Type B pancreatic cell (in vitro differentiated cells): ENCODE data around the gene TCP11L1. TPM values are rescaled to one million over a fixed set of nuclear protein-coding genes. Genes with fewer than 3 reads are reported as not detected.

ENCODE experiments used
- DNase-seq: peaks from one replicate; pipeline ENCODE4 v3.0.0; 2021; ENCODE audit warnings: mixed read lengths; ENCODE audit not compliant: unreplicated experiment; ENCODE audit errors: extremely low spot score
- H3K27ac Mint-ChIP-seq: 2 replicates; pipeline ENCODE4 v1.8.0; 2021; ENCODE audit warnings: mild to moderate bottlenecking, mixed read lengths
- H3K27me3 Mint-ChIP-seq: 2 replicates; pipeline ENCODE4 v1.8.0; 2021; ENCODE audit warnings: mixed read lengths
- H3K36me3 Mint-ChIP-seq: 2 replicates; pipeline ENCODE4 v1.8.0; 2021; ENCODE audit warnings: mixed read lengths
- H3K4me1 Mint-ChIP-seq: one replicate; pipeline ENCODE4 v1.8.0; 2021; ENCODE audit warnings: mixed read lengths; ENCODE audit not compliant: unreplicated experiment
- H3K4me3 Mint-ChIP-seq: 2 replicates; pipeline ENCODE4 v1.8.0; 2021; ENCODE audit warnings: mild to moderate bottlenecking, mixed read lengths
- H3K9me3 Mint-ChIP-seq: 2 replicates; pipeline ENCODE4 v1.8.0; 2021; ENCODE audit warnings: mixed read lengths
- total RNA-seq: library from RNA; stranded (reverse); gene quantifications from 2 replicates; pipeline ENCODE4 v1.2.1, GENCODE V29; 2021; ENCODE audit warnings: low replicate concordance
- TF ChIP-seq, protein P1 (sequence below): fragments of 200-600 bp; sonication (generic); conservative IDR thresholded peaks from 2 replicates; pipeline ENCODE4 v1.5.0; 2021; ENCODE audit warnings: antibody characterized with exemption, mild to moderate bottlenecking

TCP11L1 gene
- total RNA-seq, 1 donor from 2014 or later: 17.0 TPM

DNA sequence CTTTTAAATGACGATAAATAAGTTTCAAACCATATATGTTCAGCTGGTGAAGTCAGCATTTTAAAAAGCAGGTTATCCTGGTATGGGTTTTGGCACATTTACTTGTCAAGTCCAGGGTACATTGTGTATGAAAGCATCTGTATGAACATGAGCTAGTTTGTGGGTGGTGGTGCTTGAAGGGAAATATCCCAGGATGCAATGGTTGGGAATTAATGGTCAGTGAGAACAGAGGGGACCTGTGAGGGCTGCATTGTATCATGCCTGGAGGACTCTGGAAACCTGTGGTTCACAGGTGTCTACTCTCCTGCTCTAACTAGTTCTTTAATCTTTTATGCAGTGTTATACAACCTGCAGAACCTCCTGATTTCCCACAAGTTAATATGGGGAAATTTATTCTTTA, 17.9 kb upstream of the TCP11L1 start:
- peaks cover 11% of the 10 kb centered on the region for H3K4me1 Mint-ChIP-seq
- H3K27ac Mint-ChIP-seq: no peak overlapping the region
- H3K36me3 Mint-ChIP-seq: no peaks in the 10 kb centered on the region
- peaks cover 31% of the 10 kb centered on the region for H3K27me3 Mint-ChIP-seq
- TF ChIP-seq, protein P1, sequence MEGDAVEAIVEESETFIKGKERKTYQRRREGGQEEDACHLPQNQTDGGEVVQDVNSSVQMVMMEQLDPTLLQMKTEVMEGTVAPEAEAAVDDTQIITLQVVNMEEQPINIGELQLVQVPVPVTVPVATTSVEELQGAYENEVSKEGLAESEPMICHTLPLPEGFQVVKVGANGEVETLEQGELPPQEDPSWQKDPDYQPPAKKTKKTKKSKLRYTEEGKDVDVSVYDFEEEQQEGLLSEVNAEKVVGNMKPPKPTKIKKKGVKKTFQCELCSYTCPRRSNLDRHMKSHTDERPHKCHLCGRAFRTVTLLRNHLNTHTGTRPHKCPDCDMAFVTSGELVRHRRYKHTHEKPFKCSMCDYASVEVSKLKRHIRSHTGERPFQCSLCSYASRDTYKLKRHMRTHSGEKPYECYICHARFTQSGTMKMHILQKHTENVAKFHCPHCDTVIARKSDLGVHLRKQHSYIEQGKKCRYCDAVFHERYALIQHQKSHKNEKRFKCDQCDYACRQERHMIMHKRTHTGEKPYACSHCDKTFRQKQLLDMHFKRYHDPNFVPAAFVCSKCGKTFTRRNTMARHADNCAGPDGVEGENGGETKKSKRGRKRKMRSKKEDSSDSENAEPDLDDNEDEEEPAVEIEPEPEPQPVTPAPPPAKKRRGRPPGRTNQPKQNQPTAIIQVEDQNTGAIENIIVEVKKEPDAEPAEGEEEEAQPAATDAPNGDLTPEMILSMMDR: no peak
- no peaks in the 10 kb centered on the region for H3K9me3 Mint-ChIP-seq
- DNase-seq: no peak
- H3K4me3 Mint-ChIP-seq: no peak overlapping the region

DNA sequence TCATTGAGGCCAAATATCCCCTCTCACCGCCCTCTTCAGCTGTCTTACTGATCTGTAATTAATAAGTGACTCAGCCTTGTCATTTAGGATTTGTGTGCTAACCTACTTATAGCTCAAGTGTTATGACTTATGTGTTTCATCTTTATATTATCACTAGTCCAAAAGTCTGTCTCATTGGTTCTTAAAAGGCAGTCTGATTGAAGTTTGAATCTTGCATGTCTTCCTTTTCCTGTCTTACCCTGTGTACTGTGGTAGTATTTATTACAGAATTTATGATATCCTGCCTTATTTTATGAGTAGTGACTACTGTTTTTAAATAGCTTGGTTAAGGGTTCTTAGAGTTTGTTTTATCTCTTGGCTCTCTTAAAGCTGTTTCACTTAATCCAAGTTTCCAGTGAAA, 17.4 kb upstream of the TCP11L1 start:
- peaks cover 26% of the 10 kb centered on the region for H3K27me3 Mint-ChIP-seq
- H3K9me3 Mint-ChIP-seq: no peaks in the 10 kb centered on the region
- H3K4me3 Mint-ChIP-seq: no peak overlapping the region
- peaks cover 7% of the 10 kb centered on the region for H3K4me1 Mint-ChIP-seq
- no peak overlapping the region for H3K27ac Mint-ChIP-seq
- H3K36me3 Mint-ChIP-seq: no peaks in the 10 kb centered on the region
- TF ChIP-seq, protein P1: no peak
- no peak for DNase-seq

DNA sequence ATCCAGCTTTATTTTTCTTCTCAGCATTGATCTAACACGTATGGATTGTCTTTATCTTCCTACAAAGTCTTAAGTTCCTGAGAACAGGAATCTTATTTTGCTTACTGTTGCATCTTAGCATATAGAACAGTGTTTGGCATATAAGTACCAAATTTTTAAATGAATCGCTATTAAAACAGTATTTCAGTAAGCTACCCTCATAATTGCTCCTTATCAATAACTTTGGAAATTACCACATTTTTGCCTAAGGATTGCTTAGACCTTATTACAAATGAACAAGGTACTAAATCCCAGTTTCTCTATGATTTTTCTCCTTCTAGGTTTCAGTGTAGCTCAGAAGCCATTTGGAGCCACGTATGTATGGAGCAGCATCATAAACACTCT, 14.0 kb upstream of the TCP11L1 start:
- H3K9me3 Mint-ChIP-seq: no peaks in the 10 kb centered on the region
- peaks cover 4% of the 10 kb centered on the region for H3K4me1 Mint-ChIP-seq
- no peak overlapping the region for H3K27ac Mint-ChIP-seq
- no peak for DNase-seq
- H3K27me3 Mint-ChIP-seq: peaks cover 5% of the 10 kb centered on the region
- TF ChIP-seq, protein P1: no peak
- no peak overlapping the region for H3K4me3 Mint-ChIP-seq
- no peaks in the 10 kb centered on the region for H3K36me3 Mint-ChIP-seq

DNA sequence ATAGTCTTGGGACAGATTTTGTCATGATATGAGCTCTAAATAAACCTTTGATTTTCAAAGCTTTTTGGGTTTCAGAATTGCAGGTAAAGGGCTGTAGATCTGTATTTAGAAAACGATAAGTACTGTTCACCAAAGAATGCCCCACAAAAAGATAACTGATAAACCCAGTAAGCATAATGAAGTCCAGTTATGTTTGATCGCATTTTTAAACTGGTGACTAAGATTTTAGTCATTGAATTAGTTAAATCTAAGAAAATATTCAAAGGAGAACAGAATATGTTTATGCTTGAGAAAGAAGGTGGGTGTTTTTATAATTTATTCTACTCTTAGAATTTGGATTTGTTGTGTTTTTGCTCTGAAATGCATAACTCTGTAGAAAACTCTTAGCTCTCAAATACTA, 12.1 kb upstream of the TCP11L1 start:
- Mint-ChIP-seq H3K9me3 (no peaks in the 10 kb centered on the region), H3K4me1 (peaks cover 4% of the 10 kb centered on the region), H3K27me3 (peaks cover 5% of the 10 kb centered on the region), H3K27ac (no peak overlapping the region), H3K4me3 (no peak overlapping the region), H3K36me3 (no peaks in the 10 kb centered on the region)
- no peak for DNase-seq
- TF ChIP-seq, protein P1: no peak

DNA sequence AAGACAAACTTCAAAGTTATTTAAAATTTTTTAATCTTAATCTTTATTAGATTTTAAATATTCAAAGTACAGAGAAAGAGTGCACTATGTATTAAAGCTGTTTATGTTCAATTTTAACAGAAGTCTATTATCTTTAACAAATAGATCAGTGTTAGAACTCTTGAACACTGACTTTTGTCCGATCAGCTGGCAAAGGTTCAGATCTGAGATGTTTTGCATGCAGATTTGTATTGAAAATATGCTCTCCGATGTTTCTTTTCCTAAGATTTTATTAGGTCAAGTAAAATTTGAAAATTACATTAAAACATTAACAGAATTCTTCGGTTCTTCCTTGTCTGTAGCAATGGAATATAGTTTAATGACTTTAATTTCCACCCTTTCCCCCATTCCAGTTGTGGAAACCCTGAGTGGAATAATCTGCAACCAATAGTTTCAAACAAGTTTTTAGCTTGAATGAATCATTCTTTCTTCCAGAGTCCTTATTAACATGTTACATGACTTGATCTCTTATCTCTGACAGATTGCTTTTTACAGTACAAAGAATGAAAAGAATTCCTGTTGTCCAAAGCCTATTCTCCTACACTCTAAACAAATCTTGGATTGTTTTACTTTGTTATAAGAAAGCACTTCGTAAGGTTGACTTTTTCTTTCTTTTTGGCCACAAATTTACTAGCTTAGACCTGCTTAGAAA, 11.4 kb upstream of the TCP11L1 start:
- no peak for DNase-seq
- TF ChIP-seq, protein P1: no peak
- peaks cover 5% of the 10 kb centered on the region for H3K27me3 Mint-ChIP-seq
- H3K36me3 Mint-ChIP-seq: no peaks in the 10 kb centered on the region
- H3K4me3 Mint-ChIP-seq: no peak overlapping the region
- no peaks in the 10 kb centered on the region for H3K9me3 Mint-ChIP-seq
- H3K27ac Mint-ChIP-seq: no peak overlapping the region
- peaks cover 4% of the 10 kb centered on the region for H3K4me1 Mint-ChIP-seq
